SHP77 treated with DMSO at 0.1 percent for 48 hours (cell line): ENCODE measurements around the gene CERS6.

Experiments used
- DNase-seq: peaks from one replicate; lab custom pipeline; 2025; lab: John Stamatoyannopoulos, UW

CERS6 gene

GRCh38 chr2:168443818-168444217 is 12.3 kb upstream of the CERS6 start:
- DNase-seq: no peak

- DNase-seq: no peak
Observed at GRCh38 chr2:168445960-168446359, 10.1 kb upstream of the CERS6 start.

DNA sequence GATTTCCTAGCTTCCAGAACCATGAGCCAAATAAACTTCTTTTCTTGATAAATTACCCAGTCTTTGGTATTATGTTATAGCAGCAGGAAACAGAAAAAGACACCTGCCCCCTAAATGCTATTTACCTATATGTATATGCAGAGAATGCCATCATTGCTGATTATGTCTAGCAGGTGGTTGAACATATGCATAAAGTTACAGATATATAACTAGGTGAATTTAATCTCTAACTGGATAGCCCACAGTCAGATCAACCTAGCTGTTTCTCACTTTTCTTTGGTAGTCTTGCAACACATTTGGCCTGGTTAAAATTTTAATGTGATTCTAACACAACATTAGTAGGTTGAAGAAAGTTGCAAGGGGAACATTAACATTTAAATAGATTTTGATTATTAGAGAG is 7.1 kb upstream of the CERS6 start:
- DNase-seq: no peak

- no peak for DNase-seq
Observed at GRCh38 chr2:168449419-168449818, 6.7 kb upstream of the CERS6 start.

DNA sequence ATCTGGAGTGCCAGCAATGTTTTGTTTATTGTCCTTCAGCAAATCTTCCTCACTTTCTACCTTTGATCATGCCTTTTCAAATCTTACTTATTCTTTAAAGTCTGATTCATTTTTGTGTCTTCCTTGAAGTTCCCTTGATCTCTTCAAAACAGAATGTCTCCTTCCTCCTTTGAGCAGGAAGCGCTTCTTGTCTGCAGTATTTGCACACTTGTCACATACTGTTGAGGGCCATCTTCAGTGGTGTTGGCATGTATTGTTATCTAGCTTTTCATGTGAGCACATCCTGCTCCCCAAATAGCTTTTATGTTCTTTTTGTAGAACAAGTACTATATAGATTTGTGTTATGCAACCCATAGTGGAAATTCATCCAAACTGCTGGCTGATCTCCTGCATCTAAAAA is 5.9 kb upstream of the CERS6 start:
- DNase-seq: no peak

GRCh38 chr2:168450732-168451131 is 5.3 kb upstream of the CERS6 start:
- no peak for DNase-seq

DNA sequence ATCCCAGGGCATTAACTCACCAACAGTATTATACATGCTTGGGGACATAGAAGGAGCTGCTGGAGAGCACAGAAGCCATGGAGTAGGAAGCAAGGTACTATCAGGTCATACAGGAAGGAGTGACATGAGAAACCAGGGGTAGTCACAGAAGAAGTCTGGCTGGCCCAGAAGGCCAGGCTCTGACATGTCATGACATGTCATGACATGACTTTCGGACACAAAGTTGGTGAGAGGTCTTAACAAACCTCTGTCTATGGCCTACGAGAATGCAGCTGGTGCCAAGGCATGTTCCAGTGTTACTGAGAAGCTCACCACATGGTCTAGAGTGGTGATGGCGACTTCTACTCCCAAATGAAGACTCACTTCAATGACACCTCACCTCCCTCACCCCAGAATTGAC is 3.3 kb upstream of the CERS6 start:
- no peak for DNase-seq

DNA sequence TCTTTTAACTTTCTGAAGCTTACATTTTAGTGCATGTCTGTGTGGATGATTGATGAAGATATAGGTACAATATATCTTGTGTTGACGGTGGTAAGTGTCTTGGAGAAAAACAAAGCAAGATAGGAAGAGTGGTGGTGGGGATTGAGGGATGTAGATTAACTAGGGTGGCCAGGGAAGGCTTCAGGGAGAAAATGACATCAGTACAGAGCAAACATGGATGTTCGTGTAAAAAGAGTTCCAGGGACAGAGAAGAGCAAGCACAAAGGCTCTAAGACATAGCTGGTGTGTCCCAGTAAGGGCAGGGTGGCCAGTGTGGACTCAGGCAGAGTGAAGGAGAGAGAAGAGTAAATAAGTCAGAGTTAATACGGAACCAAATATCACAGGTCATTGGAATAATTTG is 2.7 kb upstream of the CERS6 start:
- DNase-seq: no peak

DNA sequence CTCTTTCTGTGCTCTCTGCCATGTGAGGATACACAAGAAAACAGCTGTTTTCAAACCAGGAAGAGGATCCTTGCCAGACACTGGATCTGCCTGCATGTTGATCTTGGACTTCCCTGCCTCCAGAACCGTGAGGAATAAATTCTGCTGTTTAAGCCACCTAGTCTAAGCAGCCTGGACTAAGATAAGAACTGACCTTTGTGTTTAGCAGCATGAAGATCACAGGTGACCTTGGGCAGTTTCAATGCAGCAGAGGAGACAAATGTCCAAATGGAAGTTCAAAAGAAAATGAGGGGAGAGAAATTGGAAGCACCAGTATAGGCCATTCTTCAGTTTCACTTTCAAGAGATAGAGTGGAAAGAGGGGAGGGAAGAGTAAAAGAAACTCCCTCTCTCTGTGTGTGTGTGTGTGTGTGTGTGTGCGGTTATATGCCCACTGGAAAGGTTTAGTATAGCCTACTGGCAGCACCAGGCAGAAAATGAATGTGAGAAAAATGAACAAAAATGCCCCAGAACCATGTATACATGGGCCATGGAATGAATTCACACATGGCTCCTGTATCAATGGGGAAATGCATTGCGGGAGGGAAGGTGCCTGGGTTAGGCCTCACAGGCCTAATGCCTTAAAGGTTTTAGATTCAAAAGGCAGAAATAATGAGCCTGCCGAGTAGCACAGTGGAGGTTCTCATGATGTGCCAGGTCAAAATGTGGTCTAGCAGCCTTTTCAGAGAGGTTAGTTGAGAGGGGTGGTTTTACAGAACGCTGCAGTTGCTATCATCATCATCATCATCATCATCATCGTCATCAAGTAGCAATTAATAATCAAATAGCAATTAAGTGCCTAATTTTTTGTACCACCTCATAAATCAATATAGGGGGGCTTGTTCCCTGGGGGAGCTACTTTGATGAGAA is 1.1 kb upstream of the CERS6 start:
- no peak for DNase-seq

GRCh38 chr2:168456521-168457189 is 583 bp downstream of the CERS6 start:
- DNase-seq: no peak

DNA sequence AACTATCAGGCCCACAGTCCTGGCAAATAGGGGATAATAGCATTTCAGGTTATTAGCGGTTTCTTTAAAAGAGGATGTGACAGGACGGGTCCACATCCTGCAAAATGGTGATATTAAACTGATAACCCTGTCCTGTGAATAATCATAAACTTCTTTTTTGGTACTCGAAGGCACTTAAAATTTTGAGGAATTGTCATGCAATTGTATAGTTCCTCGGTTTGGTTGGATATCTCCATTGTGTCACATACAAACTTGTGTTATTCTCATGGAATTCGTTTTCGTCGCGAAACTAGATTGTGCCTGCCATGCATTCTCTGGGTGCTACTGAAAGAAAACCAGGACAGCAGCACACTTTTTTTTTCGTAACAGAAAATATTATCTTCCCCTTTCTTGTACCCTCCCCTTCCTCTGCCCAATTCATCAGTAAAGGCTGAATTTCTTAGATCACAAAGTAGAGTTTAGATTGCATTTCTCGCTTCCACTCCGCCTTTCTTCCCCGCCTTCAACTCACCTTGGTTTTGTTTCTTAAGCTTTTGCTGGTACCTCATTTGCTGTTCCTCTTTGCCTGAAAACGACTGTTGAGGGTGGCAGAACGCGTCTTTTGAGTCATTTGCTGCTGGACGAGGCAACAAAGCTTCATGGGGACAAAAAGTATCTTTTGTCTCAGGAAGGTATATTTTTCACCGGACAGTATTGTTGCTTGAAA is 1.3 kb downstream of the CERS6 start:
- DNase-seq: no peak

- DNase-seq: no peak
Observed at GRCh38 chr2:168458139-168458538, 2.1 kb downstream of the CERS6 start.

DNA sequence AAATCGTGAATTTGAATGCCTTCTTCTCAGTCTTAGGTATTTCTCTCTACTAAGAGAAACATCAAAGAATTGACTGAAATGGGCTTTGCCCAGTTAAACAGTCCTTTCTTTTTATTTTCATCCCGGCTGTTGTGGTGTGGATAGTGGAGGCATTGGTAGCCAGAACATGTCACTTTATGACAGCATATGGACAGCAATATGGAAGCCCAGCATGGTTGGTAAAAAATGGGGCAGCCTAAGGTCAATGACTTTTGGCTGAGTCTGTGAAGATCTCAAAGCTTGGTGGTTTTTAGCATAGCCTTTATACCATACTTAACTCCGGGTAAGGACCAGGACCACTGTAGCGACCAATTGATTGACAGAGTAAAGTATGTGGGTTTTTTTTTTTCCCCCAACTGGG is 3.2 kb downstream of the CERS6 start:
- DNase-seq: no peak

DNA sequence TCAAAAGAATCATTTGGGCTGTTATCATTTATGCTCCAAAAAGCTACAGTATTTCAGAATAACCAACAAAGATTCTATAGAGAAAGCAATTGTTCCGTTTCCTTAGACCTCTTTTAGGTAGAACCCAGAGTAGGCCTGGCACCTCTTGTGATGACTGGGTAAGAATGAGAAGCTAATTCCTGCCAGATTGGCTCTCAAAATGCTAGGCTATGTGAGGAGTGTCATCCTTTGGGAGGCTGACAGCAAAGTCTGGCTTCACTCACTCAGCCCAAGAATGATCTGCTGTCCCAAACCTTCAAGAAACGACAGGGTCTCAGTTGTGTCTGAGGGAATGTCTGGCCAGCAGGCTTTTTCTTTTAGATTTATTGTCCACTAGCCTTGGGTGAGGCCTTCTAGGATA is 4.5 kb downstream of the CERS6 start:
- no peak for DNase-seq

- no peak for DNase-seq
Observed at GRCh38 chr2:168461178-168461941, 5.3 kb downstream of the CERS6 start.

GRCh38 chr2:168461942-168462331 is 5.9 kb downstream of the CERS6 start:
- no peak for DNase-seq

DNA sequence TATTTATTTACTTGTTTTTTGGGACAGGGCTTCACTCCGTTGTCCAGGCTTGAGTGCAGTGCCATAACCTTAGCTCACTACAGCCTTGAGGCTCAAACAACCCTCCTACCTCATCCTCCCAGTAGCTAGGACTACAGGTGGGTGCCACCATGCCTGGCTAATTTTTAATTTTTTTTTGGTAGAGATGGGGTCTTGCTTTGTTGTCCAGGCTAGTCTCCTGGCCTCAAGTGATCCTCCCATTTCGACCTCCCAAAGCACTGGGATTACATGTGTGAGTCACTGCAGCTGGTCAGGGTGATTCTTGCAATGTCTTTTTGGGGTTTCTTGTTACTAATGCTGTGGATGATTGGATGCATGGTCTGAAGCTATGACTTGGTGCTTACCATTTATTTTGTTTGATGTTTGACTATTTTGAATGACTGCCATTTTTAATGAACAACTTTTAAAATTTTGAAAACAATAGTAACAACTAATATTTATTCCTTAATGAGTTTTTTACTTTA is 6.5 kb downstream of the CERS6 start:
- no peak for DNase-seq

DNA sequence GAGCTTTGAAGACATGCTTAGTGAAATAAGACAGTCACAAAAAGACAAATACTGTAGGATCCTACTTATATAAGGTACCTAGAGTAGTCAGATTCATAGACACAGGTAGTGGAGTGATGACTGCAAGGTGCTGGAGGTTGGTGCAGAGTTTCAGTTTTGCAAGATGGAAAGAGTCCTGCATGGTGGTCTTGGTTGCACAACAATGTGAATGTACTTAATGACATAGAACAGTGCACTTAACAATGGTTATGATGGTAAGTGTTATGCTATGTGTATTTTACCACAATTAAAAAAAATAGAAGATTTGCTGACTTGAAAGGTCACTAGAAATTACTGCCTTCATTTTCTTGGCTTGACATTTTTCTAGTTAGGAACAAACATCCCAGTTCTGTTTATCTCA is 9.5 kb downstream of the CERS6 start:
- no peak for DNase-seq

DNA sequence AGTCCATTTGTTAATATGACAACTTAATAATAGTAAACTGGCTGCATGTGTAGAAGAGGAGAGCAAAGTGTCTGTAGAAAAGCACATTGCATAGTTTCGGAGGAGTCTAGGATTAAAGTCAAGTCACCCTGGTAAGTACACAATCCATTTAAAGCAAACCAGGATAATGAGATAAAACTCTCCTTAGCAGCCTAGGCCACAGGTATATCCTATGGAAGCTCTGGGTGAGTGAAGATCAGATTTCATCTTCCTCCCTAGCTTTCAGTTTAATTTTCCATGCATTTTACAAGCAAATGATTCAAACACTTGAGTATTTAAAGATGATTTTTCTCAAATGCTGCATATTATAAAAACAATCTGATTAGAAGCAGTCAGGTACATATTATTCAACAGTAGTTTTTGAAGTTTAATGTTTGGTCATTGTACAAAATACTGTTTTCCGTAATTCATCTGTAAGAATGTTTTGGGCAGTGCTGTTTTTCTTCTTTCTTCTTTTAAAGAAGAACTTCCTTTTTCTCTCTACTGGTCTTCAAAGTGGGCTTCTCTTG is 10.2 kb downstream of the CERS6 start:
- no peak for DNase-seq

GRCh38 chr2:168466834-168467565 is 10.9 kb downstream of the CERS6 start:
- no peak for DNase-seq

DNA sequence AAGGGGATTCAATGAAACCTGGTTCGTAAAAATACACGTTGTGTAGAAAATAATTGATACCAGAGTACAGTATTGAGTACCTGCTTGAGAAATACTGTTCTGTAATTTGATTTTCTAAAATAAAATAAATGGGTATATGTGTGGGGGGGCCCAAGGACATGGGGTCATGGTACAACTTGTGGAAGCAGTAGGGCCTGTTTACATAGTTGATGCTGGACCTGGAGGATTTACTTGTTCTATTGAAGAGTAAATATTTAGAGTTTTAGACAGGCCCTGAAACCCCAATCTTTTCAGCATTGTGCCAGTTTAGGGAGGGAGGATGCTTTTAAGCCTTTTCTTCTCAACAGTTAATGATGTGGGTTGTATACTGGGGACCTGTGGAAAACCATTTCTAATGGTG is 11.7 kb downstream of the CERS6 start:
- no peak for DNase-seq
